ENCODE results near the gene SCAANT1. TPM values are rescaled to one million over a fixed set of nuclear protein-coding genes. Genes with fewer than 3 reads are reported as not detected.

Gene SCAANT1
- total RNA-seq, 1 experiment from 2014 or later, result not detected

DNA sequence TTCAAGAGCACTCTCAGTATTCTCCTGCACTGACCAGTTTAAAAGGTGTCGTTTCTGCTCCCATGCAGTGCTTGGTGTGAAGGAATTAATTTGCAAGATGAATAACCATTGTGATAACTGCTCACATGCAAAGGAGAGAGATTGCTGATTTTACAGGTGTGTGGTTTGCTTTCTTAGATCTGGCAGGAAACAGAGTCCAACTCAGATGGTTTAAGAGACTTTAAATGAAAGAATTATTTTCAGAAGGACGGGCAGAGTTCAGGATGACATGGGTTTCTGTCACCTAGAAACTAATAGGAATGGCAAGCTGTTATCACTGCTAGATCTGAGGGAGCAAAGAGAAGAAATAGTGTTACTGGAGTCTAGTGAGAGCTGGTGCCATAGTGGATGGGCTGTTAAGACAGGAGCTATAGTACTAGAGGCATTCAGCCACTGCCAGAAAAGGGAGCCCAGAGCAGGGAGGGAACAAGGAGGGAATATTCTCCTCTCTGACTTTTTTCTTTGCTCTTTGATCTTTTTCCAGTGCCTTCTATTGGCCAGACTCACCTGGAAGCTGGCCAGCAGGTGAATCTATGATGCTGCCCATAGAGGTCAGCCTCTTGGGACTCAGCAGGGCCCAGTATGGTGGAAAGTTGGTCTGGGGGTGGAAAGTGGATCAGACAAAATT, 33.7 kb downstream of the SCAANT1 start:
- Histone ChIP-seq H3K79me2 (ENCODE audit: low read depth) (peaks cover 51% of the 10 kb centered on the region), H3K4me3 (no peak overlapping the region), H3K4me1 (replicated peaks; ENCODE audit: insufficient read depth) (no peaks in the 10 kb centered on the region), H3K4me2 (no peak overlapping the region), H3F3A (ENCODE audit: insufficient read depth, low read depth) (no peaks in the 10 kb centered on the region), H3K36me3 (ENCODE audit: low read depth) (no peaks in the 10 kb centered on the region), H3K27me3 (ENCODE audit: insufficient read depth, low read depth) (no peaks in the 10 kb centered on the region), H3K27ac (no peak overlapping the region), H3K9me2 (ENCODE audit: insufficient read depth) (no peaks in the 10 kb centered on the region), H4K20me1 (ENCODE audit: insufficient read depth) (no peaks in the 10 kb centered on the region), H2AFZ (no peak overlapping the region), H3K9me3 (ENCODE audit: insufficient read depth, low read depth) (no peaks in the 10 kb centered on the region)
- TF ChIP-seq, protein P1, sequence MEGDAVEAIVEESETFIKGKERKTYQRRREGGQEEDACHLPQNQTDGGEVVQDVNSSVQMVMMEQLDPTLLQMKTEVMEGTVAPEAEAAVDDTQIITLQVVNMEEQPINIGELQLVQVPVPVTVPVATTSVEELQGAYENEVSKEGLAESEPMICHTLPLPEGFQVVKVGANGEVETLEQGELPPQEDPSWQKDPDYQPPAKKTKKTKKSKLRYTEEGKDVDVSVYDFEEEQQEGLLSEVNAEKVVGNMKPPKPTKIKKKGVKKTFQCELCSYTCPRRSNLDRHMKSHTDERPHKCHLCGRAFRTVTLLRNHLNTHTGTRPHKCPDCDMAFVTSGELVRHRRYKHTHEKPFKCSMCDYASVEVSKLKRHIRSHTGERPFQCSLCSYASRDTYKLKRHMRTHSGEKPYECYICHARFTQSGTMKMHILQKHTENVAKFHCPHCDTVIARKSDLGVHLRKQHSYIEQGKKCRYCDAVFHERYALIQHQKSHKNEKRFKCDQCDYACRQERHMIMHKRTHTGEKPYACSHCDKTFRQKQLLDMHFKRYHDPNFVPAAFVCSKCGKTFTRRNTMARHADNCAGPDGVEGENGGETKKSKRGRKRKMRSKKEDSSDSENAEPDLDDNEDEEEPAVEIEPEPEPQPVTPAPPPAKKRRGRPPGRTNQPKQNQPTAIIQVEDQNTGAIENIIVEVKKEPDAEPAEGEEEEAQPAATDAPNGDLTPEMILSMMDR (conservative IDR thresholded peaks at IDR 0.05), result no peak
- TF ChIP-seq EZH2 (IDR thresholded peaks at IDR 0.05; ENCODE audit: low read depth), result no peak
- ChIA-PET CTCF (no interaction called here), POLR2A (ENCODE audit: unreplicated experiment) (no interaction called here)
- BruUV-seq (replicated peaks), result no TSS peak
- DNase-seq, result no peak
- intact Hi-C loops (cut with micrococcal nuclease; ENCODE audit: unreplicated experiment), result no loop called here

DNA sequence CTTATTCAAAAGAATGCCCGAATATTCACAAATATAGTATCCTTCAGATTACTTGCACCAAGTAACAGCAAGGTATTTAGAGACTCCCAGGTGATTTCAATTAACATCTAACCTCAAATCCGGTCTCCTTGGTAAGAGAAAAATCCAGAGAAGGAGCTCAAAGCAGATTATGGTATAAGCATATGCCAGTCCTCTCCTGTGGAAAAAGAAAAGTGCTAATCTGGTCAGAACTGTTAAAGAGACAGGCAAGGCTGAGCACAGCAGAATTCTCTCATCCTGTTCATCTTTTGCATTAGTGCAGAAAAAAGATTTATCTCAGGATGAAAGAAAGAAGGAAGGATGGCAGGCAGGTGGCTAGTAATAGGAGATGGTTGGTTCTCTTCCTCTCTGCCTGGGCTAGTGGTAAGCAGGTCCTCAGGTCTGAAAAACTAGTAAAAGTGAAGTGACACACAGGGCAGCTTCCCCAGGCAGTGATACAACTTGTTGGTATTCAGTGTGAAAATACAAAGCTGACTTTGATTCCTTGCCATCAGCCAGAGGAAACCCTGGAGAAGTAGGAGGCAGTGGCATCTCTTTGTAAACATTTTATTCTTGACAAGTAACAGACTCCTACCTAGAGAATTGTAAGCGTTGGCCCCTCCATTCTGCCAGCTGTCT, 34.3 kb downstream of the SCAANT1 start:
- Histone ChIP-seq H3K4me3 (no peak overlapping the region), H3F3A (ENCODE audit: insufficient read depth, low read depth) (peaks cover 3% of the 10 kb centered on the region; the same call in 1 of the 2 replicates), H3K9me2 (ENCODE audit: insufficient read depth) (no peaks in the 10 kb centered on the region), H3K27me3 (ENCODE audit: insufficient read depth, low read depth) (no peaks in the 10 kb centered on the region), H3K36me3 (ENCODE audit: low read depth) (no peaks in the 10 kb centered on the region), H2AFZ (no peak overlapping the region), H3K4me2 (no peak overlapping the region), H3K4me1 (replicated peaks; ENCODE audit: insufficient read depth) (peaks cover 3% of the 10 kb centered on the region), H3K9me3 (ENCODE audit: insufficient read depth, low read depth) (no peaks in the 10 kb centered on the region), H3K79me2 (ENCODE audit: low read depth) (peaks cover 58% of the 10 kb centered on the region), H3K27ac (no peak overlapping the region), H4K20me1 (ENCODE audit: insufficient read depth) (no peaks in the 10 kb centered on the region)
- intact Hi-C loops (cut with micrococcal nuclease; ENCODE audit: unreplicated experiment), result no loop called here
- no peak for DNase-seq
- no peak for TF ChIP-seq EZH2 (IDR thresholded peaks at IDR 0.05; ENCODE audit: low read depth)
- TF ChIP-seq, protein P1 (conservative IDR thresholded peaks at IDR 0.05), result no peak
- ChIA-PET CTCF (no interaction called here), POLR2A (ENCODE audit: unreplicated experiment) (no interaction called here)
- BruUV-seq (replicated peaks), result no TSS peak

DNA sequence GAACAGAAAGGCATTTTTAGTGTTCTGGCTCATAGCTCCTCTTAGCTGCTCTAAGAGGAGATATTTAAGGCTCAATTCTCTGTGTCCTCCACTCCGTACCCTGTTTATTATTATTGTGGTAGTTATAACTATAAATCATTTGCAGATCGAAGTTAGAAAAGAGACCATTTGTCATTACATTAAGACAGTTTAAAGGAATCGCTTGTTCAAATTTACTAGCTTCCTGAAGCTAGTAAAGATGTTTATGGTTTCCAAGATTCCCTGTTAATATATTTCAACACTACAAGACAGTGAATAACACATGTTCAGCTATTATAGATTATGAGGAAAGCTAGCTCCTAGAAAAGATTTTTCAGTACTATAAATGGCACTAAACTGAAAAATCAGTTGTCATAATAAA, 35.9 kb downstream of the SCAANT1 start:
- Histone ChIP-seq H3K79me2 (ENCODE audit: low read depth) (peaks cover 57% of the 10 kb centered on the region), H3K4me3 (no peak overlapping the region), H3F3A (ENCODE audit: insufficient read depth, low read depth) (peaks cover 16% of the 10 kb centered on the region), H3K36me3 (ENCODE audit: low read depth) (no peaks in the 10 kb centered on the region), H2AFZ (no peak overlapping the region), H3K9me2 (ENCODE audit: insufficient read depth) (no peaks in the 10 kb centered on the region), H3K27ac (no peak overlapping the region), H3K4me1 (replicated peaks; ENCODE audit: insufficient read depth) (peaks cover 18% of the 10 kb centered on the region), H3K27me3 (ENCODE audit: insufficient read depth, low read depth) (no peaks in the 10 kb centered on the region), H4K20me1 (ENCODE audit: insufficient read depth) (no peaks in the 10 kb centered on the region), H3K9me3 (ENCODE audit: insufficient read depth, low read depth) (no peaks in the 10 kb centered on the region), H3K4me2 (no peak overlapping the region)
- no peak for DNase-seq
- TF ChIP-seq, protein P1 (conservative IDR thresholded peaks at IDR 0.05), result no peak
- TF ChIP-seq EZH2 (IDR thresholded peaks at IDR 0.05; ENCODE audit: low read depth), result no peak
- CTCF ChIA-PET, result no interaction called here
- BruUV-seq (replicated peaks), result no TSS peak
- intact Hi-C loops (cut with micrococcal nuclease; ENCODE audit: unreplicated experiment), result no loop called here
- POLR2A ChIA-PET (ENCODE audit: unreplicated experiment), result no interaction called here
